Measurements from ENCODE around the gene VIM.
"Not testable (repeated sequence)": the region's sequence is repeated elsewhere in the genome, so short reads cannot be mapped to it uniquely, and the experiment has no call there.

Gene VIM

GRCh38 chr10:17233286-17233991 is 5.4 kb downstream of the VIM start:
- no peak for DNase-seq

- DNase-seq = no peak
Observed at GRCh38 chr10:17234431-17234945, 6.4 kb downstream of the VIM start.

DNA sequence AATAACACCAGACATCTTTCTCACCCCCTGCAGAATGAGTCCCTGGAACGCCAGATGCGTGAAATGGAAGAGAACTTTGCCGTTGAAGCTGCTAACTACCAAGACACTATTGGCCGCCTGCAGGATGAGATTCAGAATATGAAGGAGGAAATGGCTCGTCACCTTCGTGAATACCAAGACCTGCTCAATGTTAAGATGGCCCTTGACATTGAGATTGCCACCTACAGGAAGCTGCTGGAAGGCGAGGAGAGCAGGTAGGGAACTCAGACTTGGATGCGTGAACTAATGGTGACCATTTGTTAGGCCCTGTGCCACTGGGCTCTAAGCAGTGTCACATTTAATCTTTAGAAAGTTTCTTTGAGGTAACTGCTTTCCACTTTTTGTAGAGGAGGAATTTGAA is 7.1 kb downstream of the VIM start:
- DNase-seq = no peak

DNA sequence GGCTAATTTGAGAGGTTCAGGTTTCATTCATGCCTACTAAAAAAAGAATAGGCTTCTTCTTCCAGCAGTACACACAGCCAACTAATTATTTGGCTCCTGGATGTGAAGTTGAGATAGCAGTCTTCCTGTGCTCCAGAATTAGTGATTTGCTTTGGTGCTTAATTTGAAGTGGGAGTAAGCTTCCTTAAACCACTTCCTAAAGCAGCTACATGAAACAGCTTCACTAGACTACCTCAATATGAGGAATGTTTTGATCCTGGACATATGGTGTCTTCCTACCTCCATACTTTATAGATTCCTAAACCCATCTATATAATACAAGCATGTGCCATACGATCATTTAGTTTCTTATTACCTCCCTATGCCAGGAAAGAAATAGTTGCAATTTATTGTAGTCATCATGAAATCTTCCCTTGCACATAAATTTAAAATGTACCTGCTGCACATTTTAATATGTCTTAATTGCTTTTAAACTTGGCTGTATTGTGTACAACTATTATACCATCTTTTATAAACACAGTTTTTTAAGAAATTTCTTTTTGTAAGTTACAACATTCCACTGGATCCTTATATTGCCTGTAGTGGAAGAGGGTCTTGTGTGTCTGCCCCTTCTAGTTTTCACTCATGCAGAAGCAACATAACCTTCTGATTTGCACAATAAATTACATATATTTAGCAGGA is 8.6 kb downstream of the VIM start:
- DNase-seq = no peak

GRCh38 chr10:17237149-17237527 is 9.1 kb downstream of the VIM start:
- DNase-seq = no peak

DNA sequence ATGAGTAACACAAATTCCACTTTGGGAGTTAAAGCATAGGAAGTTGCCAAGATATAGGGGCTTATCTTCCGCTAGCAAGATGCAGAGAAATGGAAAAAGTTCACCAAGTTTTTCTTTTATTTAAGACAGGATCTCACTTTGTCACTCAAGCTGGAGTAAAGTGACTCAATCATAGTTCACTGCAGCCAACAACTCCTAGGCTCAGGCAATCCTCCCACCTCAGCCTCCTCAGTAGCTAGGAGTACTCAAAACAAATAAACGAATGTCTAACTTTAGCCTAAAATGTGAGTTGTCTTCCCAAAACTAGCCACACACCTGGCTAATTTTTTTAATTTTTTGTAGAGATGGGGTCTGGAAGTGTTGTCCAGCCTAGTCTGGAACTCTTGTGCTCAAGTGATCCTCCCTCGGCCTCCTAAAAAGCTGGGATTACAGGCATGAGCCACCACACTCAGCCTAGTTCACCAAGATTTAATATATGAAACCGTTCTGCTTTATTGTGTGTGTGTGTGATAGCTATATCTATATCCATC is 9.9 kb downstream of the VIM start:
- no peak for DNase-seq

- no peak for DNase-seq
Observed at GRCh38 chr10:17238445-17239291, 10.6 kb downstream of the VIM start.

- DNase-seq = no peak
Observed at GRCh38 chr10:17239345-17240085, 11.5 kb downstream of the VIM start.

DNA sequence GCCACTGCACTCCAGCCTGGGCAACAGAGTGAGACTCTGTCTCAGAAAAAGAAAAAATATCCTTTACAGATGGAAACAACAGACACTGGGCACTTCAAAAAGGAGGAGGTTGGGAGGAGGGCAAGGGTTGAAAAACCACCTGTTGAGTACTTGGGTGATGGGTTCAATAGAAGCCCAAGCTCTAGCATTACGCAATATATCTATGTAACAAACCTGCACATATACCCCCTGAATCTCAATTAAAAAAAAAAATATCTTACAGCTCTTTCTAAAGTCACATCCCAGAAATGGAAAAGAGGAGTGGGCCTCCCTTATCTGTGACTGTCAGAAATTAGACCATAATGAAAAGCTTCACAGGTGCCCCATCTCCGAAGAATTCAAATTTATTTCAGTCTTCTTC is 12.1 kb downstream of the VIM start:
- DNase-seq = no peak

DNA sequence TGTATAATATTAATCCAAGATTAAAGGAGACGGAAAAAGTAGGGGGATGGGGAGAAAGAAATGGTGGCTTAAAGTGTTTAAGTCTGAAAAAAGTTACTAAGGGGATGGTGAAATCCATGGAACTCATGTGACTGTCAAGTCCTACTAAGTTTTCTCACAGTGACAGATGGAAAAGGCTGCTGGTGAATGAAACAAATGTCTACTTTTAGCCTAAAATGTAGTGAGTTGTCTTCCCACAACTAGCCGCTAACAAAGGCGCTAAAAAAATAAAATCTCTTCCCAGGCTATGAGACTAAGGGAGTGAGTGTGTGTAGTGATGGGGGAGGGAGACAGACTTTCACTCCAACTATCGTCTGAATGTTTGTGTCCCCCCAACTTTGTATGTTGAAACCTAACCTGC is 12.6 kb downstream of the VIM start:
- DNase-seq = no peak

DNA sequence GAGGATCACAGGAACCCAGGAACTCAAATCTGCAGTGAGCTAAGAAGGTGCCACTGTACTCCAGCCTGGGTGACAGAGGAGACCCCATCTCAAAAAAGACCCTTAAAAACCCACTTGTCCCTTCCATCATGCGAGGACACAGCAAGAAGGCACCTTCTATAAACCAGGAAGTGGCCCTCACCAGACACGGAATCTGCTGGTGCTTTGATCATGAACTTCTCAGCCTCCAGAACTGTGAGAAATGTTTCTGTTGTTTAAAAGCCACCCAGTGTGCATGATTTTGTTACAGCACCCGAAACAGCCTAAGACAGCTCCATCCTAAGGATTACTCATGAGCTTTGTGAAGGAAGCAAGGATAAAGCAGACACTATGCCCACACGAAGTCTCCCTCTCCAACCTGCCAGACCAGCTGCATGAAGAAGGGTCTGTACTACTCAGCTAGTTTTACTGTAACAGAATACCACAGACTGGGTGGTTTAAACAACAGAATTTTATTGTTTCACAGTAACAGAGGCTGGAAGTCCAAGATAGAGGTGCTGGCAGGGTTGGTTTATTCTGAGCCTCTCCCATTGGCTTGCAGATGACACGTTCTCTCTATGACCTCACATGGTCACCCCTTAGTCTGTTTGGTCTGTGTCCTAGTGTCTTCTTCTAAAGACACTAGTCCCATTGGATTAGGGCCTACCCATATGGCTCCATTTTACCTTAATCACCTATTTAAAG is 13.7 kb downstream of the VIM start:
- no peak for DNase-seq

DNA sequence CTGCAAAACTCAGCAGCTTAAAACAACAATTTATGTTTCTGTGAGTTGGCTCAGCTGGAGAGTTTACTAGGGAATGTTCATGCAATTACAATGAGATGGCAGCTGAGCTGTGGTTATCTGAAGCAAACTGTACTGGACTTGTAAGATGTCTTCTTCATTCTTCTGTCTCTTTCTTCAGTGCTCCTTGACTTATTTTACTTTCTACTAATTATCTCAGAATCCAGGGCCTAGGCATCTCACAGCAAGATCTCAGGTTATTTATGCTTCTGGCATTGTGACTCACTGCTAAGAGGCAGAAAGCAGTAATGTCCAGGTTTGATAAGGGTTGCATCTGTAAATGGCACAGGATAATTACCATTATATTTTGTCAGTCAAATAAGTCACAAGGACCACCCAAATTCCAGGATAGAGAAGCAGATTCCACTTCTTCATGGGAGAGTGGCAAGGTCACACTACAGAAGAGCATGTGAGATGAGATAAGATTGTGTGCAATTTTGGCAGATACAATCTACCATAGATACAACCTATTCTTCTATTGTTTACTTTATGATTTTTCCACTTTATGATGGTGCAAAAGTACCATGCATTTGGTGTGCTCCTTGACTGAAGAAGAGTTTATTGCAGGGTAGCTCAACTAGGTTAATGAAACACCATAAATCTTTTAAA is 16.8 kb downstream of the VIM start:
- no peak for DNase-seq

DNA sequence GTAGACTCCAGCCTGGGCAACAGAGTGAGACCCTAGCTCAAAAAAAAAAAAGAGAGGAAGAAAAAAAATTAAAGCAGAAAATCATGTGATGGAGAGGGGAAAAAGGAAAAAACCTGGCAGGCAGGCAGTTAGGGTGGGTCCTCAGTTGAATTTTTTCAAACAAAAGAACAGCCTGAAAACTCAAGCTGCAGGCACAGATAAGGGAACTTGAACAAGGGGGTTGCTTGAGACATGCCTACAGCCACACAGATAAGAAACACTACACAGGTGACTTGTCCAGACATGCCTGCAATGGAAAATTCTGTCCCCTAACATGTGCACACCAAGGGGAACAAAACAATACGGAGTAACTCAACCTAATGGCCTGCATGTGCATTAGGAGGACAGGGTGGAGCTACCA is 19.2 kb downstream of the VIM start:
- no peak for DNase-seq

GRCh38 chr10:17248964-17249363 is 20.9 kb downstream of the VIM start:
- no peak for DNase-seq

DNA sequence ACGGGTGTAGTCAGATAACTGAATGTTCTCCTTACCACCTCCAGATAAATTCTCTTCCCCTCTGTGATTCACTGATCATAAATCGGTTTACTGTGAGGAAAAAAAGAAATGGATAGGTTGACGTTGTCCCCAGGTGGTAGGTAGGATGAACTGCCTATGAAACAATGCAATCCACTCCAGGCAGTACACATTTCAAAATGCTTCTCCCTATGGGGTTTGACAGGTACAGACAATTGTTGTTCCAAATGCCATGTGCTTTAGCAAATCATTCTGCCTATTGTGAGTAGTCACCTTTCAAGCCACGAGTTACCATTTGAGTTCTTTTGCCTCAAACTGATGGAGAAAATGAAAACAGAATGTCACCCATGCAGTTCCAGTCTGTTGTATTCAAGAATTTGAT is 21.8 kb downstream of the VIM start:
- no peak for DNase-seq

- DNase-seq = no peak
Observed at GRCh38 chr10:17250736-17251135, 22.7 kb downstream of the VIM start.

GRCh38 chr10:17254543-17255050 is 26.6 kb downstream of the VIM start:
- not testable (repeated sequence) for DNase-seq

GRCh38 chr10:17255512-17255911 is 27.5 kb downstream of the VIM start:
- no peak for DNase-seq

GRCh38 chr10:17256051-17256450 is 28.0 kb downstream of the VIM start:
- no peak for DNase-seq

GRCh38 chr10:17256627-17257026 is 28.6 kb downstream of the VIM start:
- no peak for DNase-seq
